Posterior vena cava (tissue), 2 donors: Measurements from ENCODE around the gene MAGEA6. TPM values are rescaled to one million over a fixed set of nuclear protein-coding genes. Genes with fewer than 3 reads are reported as not detected.
A peak's percentile ranks its signal among the peaks of the same experiment; 100 is the strongest.
"Not testable (repeated sequence)": the region's sequence is repeated elsewhere in the genome, so short reads cannot be mapped to it uniquely, and the experiment has no call there.

Experiments
- DNase-seq: peaks from one replicate; pipeline ENCODE4 v3.0.0-alpha.2; 2020; ENCODE audit warnings: low spot score
- intact Hi-C, 2 donors: fragments of 100-400 bp; cut with DNase I; formaldehyde crosslinking; loops; one replicate each; pipeline versions ENCODE4 v1.14.1 to v1.14.2; 2022 to 2023
- total RNA-seq, 2 donors: library from RNA; stranded (reverse); fragmentation: NEBNext Ultra II Directional; extraction: Animal tissue kit (Norgen Biotek cat#: 25700); gene quantifications; one replicate each; pipeline ENCODE4 v1.2.1, GENCODE V29; 2021
- donor health status: DM: yes; HTN: yes; CAD: no.
- donor health status: DM: yes; HTN: yes; CAD: no.

The MAGEA6 gene
- total RNA-seq, 2 donors from 2014 or later, result not detected

DNA sequence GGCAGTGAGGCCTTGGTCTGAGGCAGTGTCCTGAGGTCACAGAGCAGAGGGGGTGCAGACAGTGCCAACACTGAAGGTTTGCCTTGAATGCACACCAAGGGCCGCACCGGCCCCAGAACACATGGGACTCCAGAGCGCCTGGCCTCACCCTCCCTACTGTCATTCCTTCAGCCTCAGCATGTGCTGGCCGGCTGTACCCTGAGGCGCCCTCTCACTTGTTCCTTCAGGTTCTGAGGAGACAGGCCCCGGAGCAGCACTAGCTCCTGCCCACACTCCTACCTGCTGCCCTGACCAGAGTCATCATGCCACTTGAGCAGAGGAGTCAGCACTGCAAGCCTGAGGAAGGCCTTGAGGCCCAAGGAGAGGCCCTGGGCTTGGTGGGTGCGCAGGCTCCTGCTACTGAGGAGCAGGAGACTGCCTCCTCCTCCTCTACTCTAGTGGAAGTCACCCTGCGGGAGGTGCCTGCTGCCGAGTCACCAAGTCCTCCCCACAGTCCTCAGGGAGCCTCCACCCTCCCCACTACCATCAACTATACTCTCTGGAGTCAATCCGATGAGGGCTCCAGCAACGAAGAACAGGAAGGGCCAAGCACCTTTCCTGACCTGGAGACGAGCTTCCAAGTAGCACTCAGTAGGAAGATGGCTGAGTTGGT, 33.5 kb downstream of the MAGEA6 start:
- DNase-seq, result peak; percentile 66

DNA sequence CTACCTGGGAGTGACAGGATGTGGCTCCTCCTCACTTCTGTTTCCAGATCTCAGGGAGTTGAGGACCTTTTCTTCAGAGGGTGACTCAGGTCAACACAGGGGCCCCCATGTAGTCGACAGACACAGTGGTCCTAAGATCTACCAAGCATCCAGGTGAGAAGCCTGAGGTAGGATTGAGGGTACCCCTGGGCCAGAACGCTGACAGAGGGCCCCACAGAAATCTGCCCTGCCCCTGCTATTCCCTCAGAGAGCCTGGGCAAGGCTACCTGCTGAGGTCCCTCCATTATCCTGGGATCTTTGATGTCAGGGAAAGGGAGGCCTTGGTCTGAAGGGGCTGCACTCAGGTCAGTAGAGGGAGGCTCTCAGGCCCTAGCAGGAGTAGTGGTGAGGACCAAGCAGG, 34.4 kb downstream of the MAGEA6 start:
- no peak for DNase-seq

More for the DNA sequence above, 33.5 kb downstream of the MAGEA6 start:
- intact Hi-C loops, result no loop called here

DNA sequence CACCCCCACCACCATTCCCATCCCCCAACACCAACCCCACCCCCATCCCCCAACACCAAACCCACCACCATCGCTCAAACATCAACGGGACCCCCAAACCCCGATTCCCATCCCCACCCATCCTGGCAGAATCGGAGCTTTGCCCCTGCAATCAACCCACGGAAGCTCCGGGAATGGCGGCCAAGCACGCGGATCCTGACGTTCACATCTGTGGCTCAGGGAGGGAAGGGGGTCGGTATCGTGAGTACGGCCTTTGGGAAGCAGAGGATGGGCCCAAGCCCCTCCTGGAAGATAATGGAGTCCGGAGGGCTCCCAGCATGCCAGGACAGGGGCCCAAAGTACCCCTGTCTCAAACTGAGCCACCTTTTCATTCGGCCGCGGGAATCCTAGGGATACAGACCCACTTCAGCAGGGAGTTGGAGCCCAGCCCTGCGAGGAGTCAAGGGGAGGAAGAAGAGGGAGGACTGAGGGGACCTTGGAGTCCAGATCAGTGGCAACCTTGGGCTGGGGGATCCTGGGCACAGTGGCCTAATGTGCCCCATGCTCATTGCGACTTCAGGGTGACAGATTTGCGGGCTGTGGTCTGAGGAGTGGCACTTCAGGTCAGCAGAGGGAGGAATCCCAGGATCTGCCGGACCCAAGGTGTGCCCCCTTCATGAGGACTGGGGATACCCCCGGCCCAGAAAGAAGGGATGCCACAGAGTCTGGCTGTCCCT, 35.2 kb downstream of the MAGEA6 start:
- intact Hi-C loops, result not testable (repeated sequence)
- DNase-seq, result peak; percentile 62

More for the DNA sequence above, 34.4 kb downstream of the MAGEA6 start:
- intact Hi-C loops, result no loop called here

DNA sequence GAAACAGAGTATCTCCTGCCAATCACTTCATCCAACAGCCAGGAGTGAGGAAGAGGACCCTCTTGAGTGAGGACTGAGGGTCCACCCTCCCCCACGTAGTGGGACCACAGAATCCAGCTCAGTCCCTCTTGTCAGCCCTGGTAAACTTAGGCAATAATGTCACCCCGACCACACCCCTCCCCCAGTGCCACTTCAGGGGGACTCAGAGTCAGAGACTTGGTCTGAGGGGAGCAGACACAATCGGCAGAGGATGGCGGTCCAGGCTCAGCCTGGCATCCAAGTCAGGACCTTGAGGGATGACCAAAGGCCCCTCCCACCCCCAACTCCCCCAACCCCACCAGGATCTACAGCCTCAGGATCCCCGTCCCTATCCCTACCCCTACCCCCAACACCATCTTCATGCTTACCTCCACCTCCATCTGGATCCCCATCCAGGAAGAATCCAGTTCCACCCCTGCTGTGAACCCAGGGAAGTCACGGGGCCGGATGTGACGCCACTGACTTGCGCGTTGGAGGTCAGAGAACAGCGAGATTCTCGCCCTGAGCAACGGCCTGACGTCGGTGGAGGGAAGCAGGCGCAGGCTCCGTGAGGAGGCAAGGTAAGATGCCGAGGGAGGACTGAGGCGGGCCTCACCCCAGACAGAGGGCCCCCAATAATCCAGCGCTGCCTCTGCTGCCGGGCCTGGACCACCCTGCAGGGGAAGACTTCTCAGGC, 36.1 kb downstream of the MAGEA6 start, which contains the start of the genes CSAG1 and MAGEA12:
Gene CSAG1, minus strand, starts transcription at position 461 of the 715 bp plus-strand sequence. CDS start 1,261 bp downstream, outside the sequence.
Gene MAGEA12, plus strand, starts transcription at position 497 of the 715 bp plus-strand sequence. CDS start 2,405 bp downstream, outside the sequence.
- peak; percentile 73 for DNase-seq
- intact Hi-C loops, result no loop called here

DNA sequence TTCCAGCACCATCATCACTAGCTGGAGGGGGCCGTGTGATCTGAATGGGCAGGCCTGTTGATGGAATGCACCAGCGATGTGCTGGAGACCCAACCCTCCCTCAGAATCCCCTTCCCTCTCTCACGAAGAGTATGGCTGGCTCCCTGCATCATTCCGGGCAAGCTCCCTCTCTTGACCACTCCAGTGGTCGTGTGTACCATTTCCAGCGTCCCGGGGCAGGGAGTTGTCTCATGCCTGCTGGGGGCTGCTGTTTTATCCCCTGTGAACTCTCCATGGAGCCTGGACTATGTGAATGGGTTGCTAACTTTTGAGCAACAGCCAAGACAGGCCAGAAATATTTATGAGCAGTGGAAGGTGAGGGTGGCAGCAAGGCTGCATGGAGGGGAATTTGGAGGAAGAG, 44.1 kb downstream of the MAGEA6 start:
- intact Hi-C loops, result no loop called here
- no peak for DNase-seq

Other genes starting within 250 kb of the MAGEA6 start
- gene GABRQ, start 131.8 kb downstream of the MAGEA6 start, total RNA-seq, result not detected
- not detected for gene MAGEA3, start 70.9 kb downstream of the MAGEA6 start, total RNA-seq
- not detected for gene CSAG2, start 60.4 kb downstream of the MAGEA6 start, total RNA-seq
- not detected for gene MAGEA2B, start 55.1 kb downstream of the MAGEA6 start, total RNA-seq
- gene CSAG1, start 36.0 kb downstream of the MAGEA6 start, total RNA-seq, result not detected
- not detected for gene MAGEA12, start 35.9 kb downstream of the MAGEA6 start, total RNA-seq
- gene MAGEA2, start 15.8 kb downstream of the MAGEA6 start, total RNA-seq, result not detected
- not detected for gene CSAG3, start 10.5 kb downstream of the MAGEA6 start, total RNA-seq
- 10 to 100 TPM; 27.9 to 33.1 TPM for gene CETN2, start 61.1 kb upstream of the MAGEA6 start, total RNA-seq
- 10 to 100 TPM in 1 of 2 donors, 1 to 10 TPM in 1; 9.4 to 10.7 TPM for gene NSDHL, start 61.4 kb upstream of the MAGEA6 start, total RNA-seq
- gene ZNF185, start 128.4 kb upstream of the MAGEA6 start, total RNA-seq, result 1 to 10 TPM; 2.8 to 7.9 TPM
- gene PNMA5, start 224.4 kb upstream of the MAGEA6 start, total RNA-seq, result not detected